Measurements from ENCODE around the gene VILL.

GRCh38 chr3:37999836-38000235 lies 9.2 kb downstream of the VILL start:
- TF ChIP-seq EP300 (IDR thresholded peaks at IDR 0.05) (no peak), POLR2A (IDR thresholded peaks at IDR 0.05) (no peak), POLR2AphosphoS5 (IDR thresholded peaks at IDR 0.05) (no peak)
- TF ChIP-seq, protein P1, sequence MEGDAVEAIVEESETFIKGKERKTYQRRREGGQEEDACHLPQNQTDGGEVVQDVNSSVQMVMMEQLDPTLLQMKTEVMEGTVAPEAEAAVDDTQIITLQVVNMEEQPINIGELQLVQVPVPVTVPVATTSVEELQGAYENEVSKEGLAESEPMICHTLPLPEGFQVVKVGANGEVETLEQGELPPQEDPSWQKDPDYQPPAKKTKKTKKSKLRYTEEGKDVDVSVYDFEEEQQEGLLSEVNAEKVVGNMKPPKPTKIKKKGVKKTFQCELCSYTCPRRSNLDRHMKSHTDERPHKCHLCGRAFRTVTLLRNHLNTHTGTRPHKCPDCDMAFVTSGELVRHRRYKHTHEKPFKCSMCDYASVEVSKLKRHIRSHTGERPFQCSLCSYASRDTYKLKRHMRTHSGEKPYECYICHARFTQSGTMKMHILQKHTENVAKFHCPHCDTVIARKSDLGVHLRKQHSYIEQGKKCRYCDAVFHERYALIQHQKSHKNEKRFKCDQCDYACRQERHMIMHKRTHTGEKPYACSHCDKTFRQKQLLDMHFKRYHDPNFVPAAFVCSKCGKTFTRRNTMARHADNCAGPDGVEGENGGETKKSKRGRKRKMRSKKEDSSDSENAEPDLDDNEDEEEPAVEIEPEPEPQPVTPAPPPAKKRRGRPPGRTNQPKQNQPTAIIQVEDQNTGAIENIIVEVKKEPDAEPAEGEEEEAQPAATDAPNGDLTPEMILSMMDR (IDR thresholded peaks at IDR 0.05), result no peak

All from gastroesophageal sphincter (tissue), 3 donors.